ENCODE measurements around the gene NCAPH2.
A peak's percentile ranks its signal among the peaks of the same experiment; 100 is the strongest.
"Not testable (repeated sequence)": the region's sequence is repeated elsewhere in the genome, so short reads cannot be mapped to it uniquely, and the experiment has no call there.

The NCAPH2 gene

DNA sequence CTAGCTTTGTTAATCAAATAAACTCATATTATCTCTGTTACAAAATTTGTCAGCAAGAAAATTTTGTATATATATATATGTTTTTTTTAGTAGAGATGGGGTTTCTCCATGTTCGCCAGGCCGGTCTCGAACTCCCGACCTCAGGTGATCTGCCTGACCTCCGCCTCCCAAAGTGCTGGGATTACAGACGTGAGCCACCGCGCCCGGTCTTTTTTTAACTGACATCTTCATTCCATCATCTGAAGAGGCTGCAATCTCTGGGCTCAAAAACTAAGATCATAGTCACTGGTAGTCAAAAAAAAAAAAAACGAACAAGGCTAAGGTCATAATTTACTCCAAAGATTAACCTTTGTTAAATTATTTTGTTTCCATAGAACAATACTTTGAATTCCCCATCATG lies 32.4 kb downstream of the NCAPH2 start:
- Histone ChIP-seq H3K36me3 (ENCODE audit: control insufficient read depth in 1 of 2, insufficient read depth in 2 of 2, low read length in 2 of 2) (no peaks in the 10 kb centered on the region), H3K27me3 (ENCODE audit: low read depth, low read length) (no peaks in the 10 kb centered on the region), H3K9me3 (ENCODE audit: control insufficient read depth in 1 of 2, low read length in 2 of 2) (no peaks in the 10 kb centered on the region), H3K4me1 (ENCODE audit: control insufficient read depth in 1 of 2, insufficient read depth in 2 of 2, low read length in 2 of 2) (peaks cover 4 to 9% of the 10 kb centered on the region in 2 donors), H3K27ac (ENCODE audit: low read length) (peak overlapping the region; percentile 64), H3K4me3 (ENCODE audit: low read depth in 1 of 2, low read length in 2 of 2) (no peak overlapping the region)

DNA sequence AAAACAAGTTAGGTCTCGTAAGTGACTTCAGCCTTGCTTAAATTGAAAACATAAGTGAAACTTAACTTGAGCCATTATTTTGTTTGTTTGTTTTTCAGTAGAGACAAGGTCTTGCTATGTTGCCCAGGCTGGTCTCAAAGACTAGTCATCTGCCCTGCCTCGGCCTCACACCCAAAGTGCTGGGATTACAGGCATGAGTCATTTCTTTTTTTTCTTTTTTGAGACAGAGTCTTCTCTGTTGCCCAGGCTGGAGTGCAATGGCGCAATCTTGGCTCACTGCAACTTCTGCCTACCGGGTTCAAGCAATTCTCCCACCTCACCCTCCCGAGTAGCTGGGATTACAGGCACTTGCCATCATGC lies 33.6 kb downstream of the NCAPH2 start:
- H3K27ac ChIP-seq (ENCODE audit: low read length): peak overlapping the region; percentile 45
- H3K4me1 ChIP-seq (ENCODE audit: control insufficient read depth in 1 of 2, insufficient read depth in 2 of 2, low read length in 2 of 2); H3K4me3 ChIP-seq (ENCODE audit: low read depth in 1 of 2, low read length in 2 of 2); H3K27me3 ChIP-seq (ENCODE audit: low read depth, low read length); H3K9me3 ChIP-seq (ENCODE audit: control insufficient read depth in 1 of 2, low read length in 2 of 2); H3K36me3 ChIP-seq (ENCODE audit: control insufficient read depth in 1 of 2, insufficient read depth in 2 of 2, low read length in 2 of 2): not testable (repeated sequence)

DNA sequence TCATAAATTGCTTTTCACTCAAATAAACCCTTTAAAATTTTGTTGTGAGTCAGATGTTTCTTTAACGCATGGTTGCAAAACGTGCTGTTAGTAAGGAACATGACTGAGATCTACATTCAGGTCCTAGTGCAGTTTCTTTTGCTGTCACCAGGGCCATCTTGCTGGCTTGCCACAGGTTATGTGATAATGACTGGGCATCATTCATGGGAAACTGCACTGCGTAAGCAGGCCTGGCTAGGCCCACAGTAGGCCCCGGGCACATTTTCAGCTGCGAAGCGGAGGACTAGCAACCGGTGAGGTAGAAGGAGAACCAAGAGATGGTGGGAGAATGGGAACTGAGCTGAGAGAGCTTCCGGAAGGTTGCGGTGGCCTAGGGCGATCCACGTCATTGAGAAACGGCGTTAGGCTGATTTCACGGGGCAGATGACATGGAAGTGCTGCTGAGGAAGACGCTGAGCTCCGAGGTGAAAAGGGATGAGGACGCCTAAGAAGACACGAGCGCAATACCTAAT lies 34.4 kb downstream of the NCAPH2 start:
- Histone ChIP-seq H3K4me1 (ENCODE audit: control insufficient read depth in 1 of 2, insufficient read depth in 2 of 2, low read length in 2 of 2) (peaks cover 8 to 9% of the 10 kb centered on the region in 2 donors), H3K27ac (ENCODE audit: low read length) (peak overlapping the region; percentile 45), H3K27me3 (ENCODE audit: low read depth, low read length) (no peaks in the 10 kb centered on the region), H3K9me3 (ENCODE audit: control insufficient read depth in 1 of 2, low read length in 2 of 2) (no peaks in the 10 kb centered on the region), H3K36me3 (ENCODE audit: control insufficient read depth in 1 of 2, insufficient read depth in 2 of 2, low read length in 2 of 2) (no peaks in the 10 kb centered on the region), H3K4me3 (ENCODE audit: low read depth in 1 of 2, low read length in 2 of 2) (no peak overlapping the region)

DNA sequence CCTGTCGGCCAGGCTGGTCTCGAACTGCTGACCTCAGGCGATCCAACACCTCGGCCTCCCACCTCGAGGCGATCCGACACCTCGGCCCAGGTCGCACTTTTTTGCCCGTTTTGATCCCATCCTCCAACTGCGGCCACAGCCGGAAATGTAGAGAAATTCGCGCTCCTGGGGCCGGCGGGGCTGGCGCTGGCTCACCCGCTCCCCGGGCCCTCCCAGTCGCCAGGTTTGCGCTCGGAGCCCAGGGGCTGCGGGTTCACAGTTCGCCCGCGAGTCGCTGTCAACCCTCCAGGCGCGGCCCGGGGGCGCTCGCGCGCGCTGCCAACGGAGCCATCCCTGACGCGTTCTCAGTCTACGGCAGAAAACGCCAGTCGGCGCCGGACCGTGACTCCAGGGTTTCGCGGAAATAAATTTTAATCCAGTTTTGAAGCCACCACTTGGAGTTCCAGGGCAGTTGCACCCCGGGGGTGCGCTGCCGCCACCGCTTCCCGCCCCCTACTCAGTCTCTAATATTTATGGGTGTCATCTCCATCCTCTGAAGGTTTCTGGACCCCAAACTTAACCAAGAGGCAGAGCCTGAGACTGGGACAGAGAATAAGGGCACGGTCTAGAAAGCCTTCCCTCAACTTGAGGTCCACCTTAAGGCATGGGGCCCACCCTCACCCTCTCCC lies 36.2 kb downstream of the NCAPH2 start:
- peak overlapping the region in 1 of 2 donors; percentile 42 for H3K4me3 ChIP-seq (ENCODE audit: low read depth in 1 of 2, low read length in 2 of 2)
- H3K4me1 ChIP-seq (ENCODE audit: control insufficient read depth in 1 of 2, insufficient read depth in 2 of 2, low read length in 2 of 2): peaks cover 7 to 21% of the 10 kb centered on the region in 2 donors
- H3K36me3 ChIP-seq (ENCODE audit: control insufficient read depth in 1 of 2, insufficient read depth in 2 of 2, low read length in 2 of 2): no peaks in the 10 kb centered on the region
- no peak overlapping the region for H3K27ac ChIP-seq (ENCODE audit: low read length)
- H3K27me3 ChIP-seq (ENCODE audit: low read depth, low read length): no peaks in the 10 kb centered on the region
- no peaks in the 10 kb centered on the region for H3K9me3 ChIP-seq (ENCODE audit: control insufficient read depth in 1 of 2, low read length in 2 of 2)

DNA sequence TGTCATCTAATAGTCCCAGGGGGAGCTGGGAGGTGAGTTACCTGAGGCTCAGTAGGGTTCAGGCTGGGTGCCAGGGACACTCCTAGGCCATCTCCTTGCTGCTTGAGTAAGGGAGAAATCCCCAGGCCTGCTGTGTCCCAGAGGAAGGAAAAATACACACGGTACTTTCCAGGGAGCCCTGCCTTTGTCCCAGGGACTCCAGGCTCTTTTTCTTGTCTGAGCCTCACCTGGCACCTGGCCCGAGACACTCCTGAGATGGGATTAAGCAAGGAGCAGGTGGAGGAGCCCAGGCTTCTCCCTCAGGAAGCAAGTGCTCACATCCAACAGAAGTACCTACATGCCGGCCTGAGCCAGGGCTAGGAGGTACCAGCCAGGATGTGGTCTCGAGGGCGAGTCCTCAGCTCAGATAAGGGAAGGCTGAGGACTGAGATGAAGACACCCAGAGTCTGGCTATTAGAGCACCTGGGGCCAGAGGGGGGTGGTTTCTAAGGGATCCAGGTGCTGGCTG lies 36.8 kb downstream of the NCAPH2 start:
- H3K27me3 ChIP-seq (ENCODE audit: low read depth, low read length): peaks cover 2% of the 10 kb centered on the region
- H3K4me1 ChIP-seq (ENCODE audit: control insufficient read depth in 1 of 2, insufficient read depth in 2 of 2, low read length in 2 of 2): peaks cover 4 to 21% of the 10 kb centered on the region in 2 donors
- no peak overlapping the region for H3K27ac ChIP-seq (ENCODE audit: low read length)
- no peaks in the 10 kb centered on the region for H3K36me3 ChIP-seq (ENCODE audit: control insufficient read depth in 1 of 2, insufficient read depth in 2 of 2, low read length in 2 of 2)
- H3K9me3 ChIP-seq (ENCODE audit: control insufficient read depth in 1 of 2, low read length in 2 of 2): no peaks in the 10 kb centered on the region
- H3K4me3 ChIP-seq (ENCODE audit: low read depth in 1 of 2, low read length in 2 of 2): peak overlapping the region in 1 of 2 donors; percentile 42

DNA sequence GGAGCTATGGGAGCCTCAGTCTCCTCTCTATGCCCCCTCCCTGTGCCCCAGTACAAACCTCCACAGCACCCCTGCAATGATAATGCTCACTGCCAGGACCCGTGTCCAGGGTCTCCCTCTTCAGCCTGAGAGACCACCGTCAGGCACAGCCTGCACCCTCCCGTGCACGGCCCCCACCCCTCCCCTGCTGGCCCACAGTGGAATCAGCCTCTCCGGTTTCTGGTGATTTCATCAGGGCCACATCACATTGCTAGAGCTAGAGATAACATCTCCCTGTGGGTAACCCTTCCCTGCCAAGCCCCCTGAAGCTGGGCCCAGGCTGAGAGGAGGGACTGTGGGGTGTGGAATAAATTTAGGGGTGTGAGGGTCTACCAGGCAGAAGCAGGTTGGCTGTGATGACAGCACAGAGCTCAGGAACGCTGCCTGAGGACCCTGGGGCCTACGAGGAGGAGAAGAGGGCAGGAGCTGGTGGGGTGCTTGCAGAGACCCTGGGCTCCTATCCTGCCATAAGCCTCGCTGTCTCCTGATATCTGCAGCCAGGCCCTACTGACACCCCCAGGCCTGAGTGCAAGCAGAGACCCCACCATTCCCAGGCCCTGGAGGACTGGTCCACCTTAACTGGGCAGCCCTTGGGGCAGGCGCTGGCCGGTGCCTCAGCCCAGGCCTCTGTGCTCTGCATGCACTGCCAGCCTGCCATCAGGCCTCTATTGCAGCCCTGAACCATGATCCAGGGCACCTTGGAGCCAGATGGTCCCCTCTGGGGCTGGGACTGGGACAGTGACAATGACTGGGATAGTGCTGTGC lies 37.7 kb downstream of the NCAPH2 start, which contains the start of gene KLHDC7B:
Gene KLHDC7B (plus strand): TSS at position 378 of the 804 bp plus-strand sequence. CDS start 345 bp downstream, at position 723.
- Histone ChIP-seq H3K27me3 (ENCODE audit: low read depth, low read length) (peaks cover 4% of the 10 kb centered on the region), H3K4me3 (ENCODE audit: low read depth in 1 of 2, low read length in 2 of 2) (no peak within 1 kb of the TSS), H3K36me3 (ENCODE audit: control insufficient read depth in 1 of 2, insufficient read depth in 2 of 2, low read length in 2 of 2) (no peaks in the 10 kb centered on the region), H3K27ac (ENCODE audit: low read length) (no peak within 1 kb of the TSS), H3K4me1 (ENCODE audit: control insufficient read depth in 1 of 2, insufficient read depth in 2 of 2, low read length in 2 of 2) (peaks cover 4 to 21% of the 10 kb centered on the region in 2 donors), H3K9me3 (ENCODE audit: control insufficient read depth in 1 of 2, low read length in 2 of 2) (no peaks in the 10 kb centered on the region)

DNA sequence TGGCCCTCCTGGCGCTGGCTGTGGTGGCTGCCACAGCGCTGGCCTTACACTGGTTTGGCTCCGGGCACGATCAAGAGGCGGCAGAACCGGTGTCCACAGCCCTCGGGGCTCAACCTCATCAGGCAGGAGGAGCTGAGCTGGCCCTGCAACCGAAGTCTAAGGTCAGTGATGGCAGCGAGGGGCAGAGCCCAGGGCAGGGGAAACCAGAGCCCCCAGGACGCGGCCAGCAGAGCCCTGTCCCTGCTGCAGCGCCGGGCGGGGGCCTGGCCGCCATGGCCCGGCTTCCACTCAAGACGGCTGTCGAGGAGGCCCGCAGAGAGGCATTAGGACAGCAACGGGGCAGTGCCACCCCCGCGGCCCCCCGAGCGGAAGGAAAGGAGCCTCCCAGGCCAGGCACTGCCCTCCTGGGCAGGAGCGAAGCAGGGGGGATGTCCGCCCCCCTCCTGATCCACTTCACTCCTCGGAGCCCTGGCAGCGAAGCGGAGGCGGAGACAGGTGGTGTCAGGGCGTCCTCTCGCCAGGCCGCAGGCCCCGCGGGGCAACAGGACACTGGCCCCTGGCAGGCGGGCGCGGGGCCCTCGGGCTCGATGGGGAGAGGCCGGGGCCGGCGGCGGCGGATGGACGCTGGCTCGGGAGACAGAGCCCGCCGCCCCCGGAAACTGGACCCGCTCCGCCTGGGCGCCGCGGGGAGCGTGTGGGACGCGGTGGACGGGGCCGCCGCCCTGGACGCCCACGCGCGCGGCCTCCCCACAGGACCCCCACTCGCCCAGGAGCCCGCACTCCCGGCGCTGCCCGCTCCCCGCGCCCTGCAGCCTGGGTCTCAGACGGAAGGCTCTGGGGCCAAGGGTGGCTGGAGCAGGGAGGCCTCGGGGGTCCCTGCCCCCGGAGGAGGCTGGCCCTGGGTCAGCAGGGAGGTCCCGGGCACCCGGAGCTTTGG lies 38.6 kb downstream of the NCAPH2 start:
- no peaks in the 10 kb centered on the region for H3K9me3 ChIP-seq (ENCODE audit: control insufficient read depth in 1 of 2, low read length in 2 of 2)
- H3K27me3 ChIP-seq (ENCODE audit: low read depth, low read length): peaks cover 4% of the 10 kb centered on the region
- H3K27ac ChIP-seq (ENCODE audit: low read length): no peak overlapping the region
- peaks cover 0 to 21% of the 10 kb centered on the region in 2 donors for H3K4me1 ChIP-seq (ENCODE audit: control insufficient read depth in 1 of 2, insufficient read depth in 2 of 2, low read length in 2 of 2)
- H3K4me3 ChIP-seq (ENCODE audit: low read depth in 1 of 2, low read length in 2 of 2): no peak overlapping the region
- H3K36me3 ChIP-seq (ENCODE audit: control insufficient read depth in 1 of 2, insufficient read depth in 2 of 2, low read length in 2 of 2): no peaks in the 10 kb centered on the region

DNA sequence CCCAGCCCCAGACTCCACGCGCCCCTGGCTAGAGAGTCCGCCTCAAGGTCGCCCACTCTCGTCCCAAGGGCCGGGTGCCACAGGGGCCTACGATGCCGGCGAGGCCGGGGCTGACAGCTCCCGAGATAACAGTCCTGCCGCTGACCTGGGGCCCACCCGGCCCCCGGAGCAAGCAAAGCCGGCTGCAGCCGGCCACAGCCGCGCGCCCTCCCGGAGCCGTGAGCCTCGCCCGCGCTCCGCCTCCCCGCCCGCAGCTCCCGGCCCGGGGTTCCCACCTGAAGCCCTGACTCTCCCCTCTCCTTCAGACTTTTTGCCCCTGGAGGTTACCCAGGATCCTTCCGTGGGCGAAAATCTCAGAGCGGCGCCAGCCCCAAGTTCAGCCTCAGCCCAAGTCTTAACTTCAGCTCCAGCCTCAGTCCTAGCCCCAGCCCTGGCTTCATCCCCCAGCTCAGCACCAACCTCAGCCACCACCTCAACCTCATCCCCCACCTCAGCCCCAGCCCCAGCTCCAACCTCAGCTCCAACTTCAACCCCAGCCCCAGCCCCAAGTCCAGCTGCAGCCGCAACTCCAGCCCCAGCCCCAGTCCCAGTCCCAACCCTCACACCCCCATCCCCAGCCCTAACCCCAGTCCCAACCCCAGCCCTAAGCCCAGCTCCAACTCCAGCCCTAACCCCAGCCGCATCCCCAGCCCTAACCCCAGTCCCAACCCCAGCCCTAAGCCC lies 39.4 kb downstream of the NCAPH2 start:
- Histone ChIP-seq H3K4me1 (ENCODE audit: control insufficient read depth in 1 of 2, insufficient read depth in 2 of 2, low read length in 2 of 2) (peaks cover 0 to 21% of the 10 kb centered on the region in 2 donors), H3K27ac (ENCODE audit: low read length) (no peak overlapping the region), H3K27me3 (ENCODE audit: low read depth, low read length) (peaks cover 4% of the 10 kb centered on the region), H3K4me3 (ENCODE audit: low read depth in 1 of 2, low read length in 2 of 2) (no peak overlapping the region), H3K9me3 (ENCODE audit: control insufficient read depth in 1 of 2, low read length in 2 of 2) (no peaks in the 10 kb centered on the region), H3K36me3 (ENCODE audit: control insufficient read depth in 1 of 2, insufficient read depth in 2 of 2, low read length in 2 of 2) (no peaks in the 10 kb centered on the region)

DNA sequence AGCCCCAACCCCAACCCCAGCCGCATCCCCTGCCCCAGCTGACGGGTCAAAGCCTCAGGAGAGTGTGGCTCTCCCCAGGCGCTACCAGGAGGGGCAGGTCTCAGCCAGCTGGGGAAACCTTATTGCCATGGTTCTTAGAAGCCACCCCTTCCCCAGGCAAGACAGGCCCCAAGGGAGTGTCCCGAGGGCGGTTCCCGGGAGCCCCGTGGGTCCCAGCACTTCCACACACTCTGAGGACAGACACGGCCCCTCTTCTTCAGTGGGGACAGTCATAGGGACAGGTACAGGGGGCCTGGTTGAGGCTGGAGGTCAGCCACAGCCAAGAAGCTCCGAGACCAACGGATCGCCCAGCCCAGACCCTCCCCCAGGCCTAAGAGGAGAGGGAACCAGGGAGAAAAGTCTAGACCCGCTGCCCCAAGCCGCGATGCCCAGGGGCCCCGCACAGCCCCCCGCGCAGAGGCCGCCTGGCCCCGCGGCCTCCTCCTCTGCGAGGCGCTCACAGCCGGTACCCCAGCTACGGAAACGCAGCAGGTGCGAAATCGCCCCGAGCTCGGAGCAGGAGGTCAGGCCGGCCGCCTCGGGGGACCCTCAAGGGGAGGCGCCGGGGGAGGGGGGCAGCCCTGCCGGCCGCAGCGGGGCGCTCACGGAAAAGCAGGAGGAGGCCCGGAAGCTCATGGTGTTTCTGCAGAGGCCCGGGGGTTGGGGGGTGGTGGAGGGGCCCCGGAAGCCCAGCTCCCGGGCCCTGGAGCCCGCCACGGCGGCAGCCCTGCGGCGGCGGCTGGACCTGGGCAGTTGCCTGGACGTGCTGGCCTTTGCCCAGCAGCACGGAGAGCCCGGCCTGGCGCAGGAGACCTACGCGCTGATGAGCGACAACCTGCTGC lies 40.3 kb downstream of the NCAPH2 start:
- Histone ChIP-seq H3K27ac (ENCODE audit: low read length) (no peak overlapping the region), H3K4me1 (ENCODE audit: control insufficient read depth in 1 of 2, insufficient read depth in 2 of 2, low read length in 2 of 2) (peaks cover 0 to 21% of the 10 kb centered on the region in 2 donors), H3K4me3 (ENCODE audit: low read depth in 1 of 2, low read length in 2 of 2) (peak overlapping the region in 1 of 2 donors; percentile 34), H3K36me3 (ENCODE audit: control insufficient read depth in 1 of 2, insufficient read depth in 2 of 2, low read length in 2 of 2) (no peaks in the 10 kb centered on the region), H3K9me3 (ENCODE audit: control insufficient read depth in 1 of 2, low read length in 2 of 2) (no peaks in the 10 kb centered on the region), H3K27me3 (ENCODE audit: low read depth, low read length) (peaks cover 4% of the 10 kb centered on the region)

Measured in muscle layer of duodenum (tissue), 2 donors.